AG08395 (cell line): Measurements from ENCODE around the gene PHAX.
"Not testable (repeated sequence)": the region's sequence is repeated elsewhere in the genome, so short reads cannot be mapped to it uniquely, and the experiment has no call there.

Experiments
- DNase-seq: peaks from one replicate; pipeline ENCODE4 v3.0.0; 2012; ENCODE audit warnings: mixed read lengths, low spot score

PHAX gene

DNA sequence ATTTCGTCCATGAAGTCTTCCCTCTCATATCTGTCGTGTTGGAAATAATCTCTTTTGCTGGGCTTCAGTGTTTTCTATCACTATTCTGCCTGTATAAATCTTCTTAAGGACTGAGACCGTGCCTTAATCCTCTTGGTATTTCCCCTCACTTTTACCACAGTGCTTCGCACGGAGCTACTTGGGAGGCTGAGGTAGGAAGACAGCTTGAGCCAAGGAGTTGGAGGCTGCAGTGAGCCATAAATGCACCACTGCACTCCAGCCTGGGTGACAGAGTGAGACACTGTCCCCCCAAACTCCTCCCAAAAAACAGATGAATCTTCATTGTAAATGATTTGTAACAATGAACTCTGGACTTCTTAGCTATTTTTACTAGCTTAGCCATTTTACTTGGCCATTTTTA, 57.8 kb downstream of the PHAX start:
- no peak for DNase-seq

GRCh38 chr5:126659805-126660482, 59.2 kb downstream of the PHAX start:
- DNase-seq, result no peak

- DNase-seq, result no peak
Measured at GRCh38 chr5:126664586-126664985, 63.8 kb downstream of the PHAX start.

GRCh38 chr5:126670109-126670508, 69.4 kb downstream of the PHAX start:
- not testable (repeated sequence) for DNase-seq

DNA sequence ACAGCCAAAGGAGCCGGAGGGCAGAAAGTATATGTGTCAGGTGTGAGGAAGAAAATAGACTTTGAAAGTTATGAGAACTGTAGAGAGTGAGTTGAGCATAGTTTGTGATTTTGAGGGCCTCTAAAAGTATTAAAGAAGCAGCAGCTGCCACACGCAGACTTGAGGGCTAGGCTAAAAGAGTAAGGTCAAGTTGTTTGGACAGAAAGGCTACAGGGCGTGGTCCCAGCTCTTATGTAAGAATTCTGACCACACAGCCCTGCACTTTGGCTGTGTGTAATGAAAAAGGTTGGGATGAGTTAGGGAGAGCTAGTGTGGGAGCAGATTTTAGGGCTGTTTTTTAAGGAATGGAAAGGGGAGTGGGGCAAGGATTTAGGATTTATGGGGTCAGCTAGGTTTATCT, 70.9 kb downstream of the PHAX start:
- DNase-seq, result not testable (repeated sequence)

GRCh38 chr5:126673477-126673876, 72.7 kb downstream of the PHAX start:
- no peak for DNase-seq

- no peak for DNase-seq
Measured at GRCh38 chr5:126674145-126674544, 73.4 kb downstream of the PHAX start.

GRCh38 chr5:126675338-126675737, 74.6 kb downstream of the PHAX start:
- no peak for DNase-seq

- peak; percentile 87 for DNase-seq
Measured at GRCh38 chr5:126676195-126676624, 75.5 kb downstream of the PHAX start.
